ENCODE data around the gene CPNE9. TPM values are rescaled to one million over a fixed set of nuclear protein-coding genes. Genes with fewer than 3 reads are reported as not detected.

Gene CPNE9
- total RNA-seq, 1 experiment from 2014 or later: 3.5 TPM

DNA sequence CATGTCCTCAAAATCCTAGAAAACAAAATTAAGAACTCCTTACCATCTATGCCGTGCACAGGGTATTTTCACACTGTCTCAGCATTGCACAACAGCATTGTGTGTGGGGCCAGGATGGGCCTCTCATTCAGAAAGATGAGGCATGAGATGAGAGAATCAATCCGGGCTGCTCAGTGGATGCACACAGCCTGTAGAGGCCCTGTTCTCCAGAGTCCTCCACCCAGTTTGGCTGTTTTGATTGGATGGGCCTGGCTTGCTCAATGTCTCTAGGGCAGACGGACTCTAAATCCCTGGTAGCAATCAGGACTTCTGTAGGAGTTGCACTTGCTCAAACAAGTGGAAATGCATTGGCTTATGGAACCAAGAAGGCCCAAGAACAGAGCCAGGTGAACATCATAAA, 20.2 kb upstream of the CPNE9 start:
- no peak for TF ChIP-seq CTCF (conservative IDR thresholded peaks at IDR 0.05)
- WGBS (ENCODE audit: extremely low coverage, insufficient read length, low lambda C conversion rate): no CpG with 5 or more reads among the region's 3 CpGs
- no peaks in the 10 kb centered on the region for H3K79me2 ChIP-seq (ENCODE audit: insufficient read depth, low read length)
- Mint-ChIP-seq H3K36me3 (ENCODE audit: insufficient read depth in 1 of 3, low read depth in 3 of 3) (peaks cover 12 to 78% (median 48%) of the 10 kb centered on the region in 3 experiments; a peak in 6 of 7 replicates), H3K4me1 (no peaks in the 10 kb centered on the region), H3K4me3 (no peak overlapping the region), H3K9me3 (no peaks in the 10 kb centered on the region), H3K27me3 (ENCODE audit: low read depth) (no peaks in the 10 kb centered on the region), H3K27ac (no peak overlapping the region)
- no peak overlapping the region for H2AK5ac ChIP-seq (ENCODE audit: insufficient read length, low read length)
- no peaks in the 10 kb centered on the region for H3K4me1 ChIP-seq (ENCODE audit: insufficient read depth, low read length)
- H3K9me3 ChIP-seq (ENCODE audit: control insufficient read depth, low read depth, low read length): no peaks in the 10 kb centered on the region
- no peak overlapping the region for H2BK15ac ChIP-seq (ENCODE audit: low read depth, low read length)
- H3K9ac ChIP-seq (ENCODE audit: extremely low read depth, insufficient read length, low read length): no peak overlapping the region
- no peak overlapping the region for H3K4ac ChIP-seq (ENCODE audit: low read depth, low read length)
- no peak overlapping the region for H2BK20ac ChIP-seq (ENCODE audit: low read depth, low read length, poor library complexity, severe bottlenecking)
- no peaks in the 10 kb centered on the region for H4K20me1 ChIP-seq (ENCODE audit: control insufficient read depth, insufficient read depth, insufficient read length)
- H3K56ac ChIP-seq (ENCODE audit: insufficient read length, low read depth, low read length): no peak overlapping the region
- no peak overlapping the region for H4K8ac ChIP-seq (replicated peaks; ENCODE audit: insufficient read length, low read depth, low read length)
- H2BK120ac ChIP-seq (ENCODE audit: low read depth, low read length, poor library complexity, severe bottlenecking): no peak overlapping the region
- H3K14ac ChIP-seq (ENCODE audit: insufficient read depth, low read length): no peak overlapping the region
- no peak overlapping the region for H3K4me2 ChIP-seq (ENCODE audit: insufficient read depth, insufficient read length, low read length)
- H3K23ac ChIP-seq (ENCODE audit: insufficient read length, low read depth, low read length): no peak overlapping the region
- no peak overlapping the region for H3K27ac ChIP-seq (ENCODE audit: insufficient read length, low read depth, low read length)
- H3K79me1 ChIP-seq (ENCODE audit: insufficient read depth, low read depth, low read length, poor library complexity, severe bottlenecking): no peaks in the 10 kb centered on the region
- H3T11ph ChIP-seq (ENCODE audit: low read length): no peak overlapping the region
- no peak overlapping the region for H3K18ac ChIP-seq (ENCODE audit: insufficient read length, low read depth, low read length)
- H2AFZ ChIP-seq (ENCODE audit: low read length): no peak overlapping the region
- H4K91ac ChIP-seq (ENCODE audit: insufficient read length, low read depth, low read length): no peak overlapping the region
- H3K27me3 ChIP-seq (ENCODE audit: insufficient read depth, low read length): no peaks in the 10 kb centered on the region
- no peak overlapping the region for H2BK12ac ChIP-seq (ENCODE audit: insufficient read length, low read depth, low read length)
- H4K5ac ChIP-seq (ENCODE audit: insufficient read length, low read depth, low read length): no peak overlapping the region
- no peak overlapping the region for H2BK5ac ChIP-seq (ENCODE audit: insufficient read length, low read length)
- H3K23me2 ChIP-seq (ENCODE audit: insufficient read length, low read depth, low read length, poor library complexity, severe bottlenecking): no peaks in the 10 kb centered on the region
- DNase-seq: no peak

Measured in H9 (cell line).